Adipose tissue (tissue), 3 donors: ENCODE results near the gene FAM78A. TPM values are rescaled to one million over a fixed set of nuclear protein-coding genes. Genes with fewer than 3 reads are reported as not detected.
"Not testable (repeated sequence)": the region's sequence is repeated elsewhere in the genome, so short reads cannot be mapped to it uniquely, and the experiment has no call there.

ENCODE experiments used
- H3K27ac ChIP-seq: one replicate; pipeline ENCODE4 v1.5.1; 2013; ENCODE audit warnings: low read depth, low read length
- WGBS, 3 donors: extraction: QIAGEN DNeasy Blood & Tissue Kit; methylation state at CpG; one replicate each; pipeline ENCODE4 v1.1.7; 2013; 5-methylcytosine and 5-hydroxymethylcytosine counted together
- polyA plus RNA-seq, 3 donors: library from polyadenylated mRNA; stranded (reverse); fragments of 200-250 nt; gene quantifications; one replicate each; pipeline ENCODE4 v1.2.3, GENCODE V29; 2013
- donor health status: healthy with polysubstance abuse.
- donor health status: Bipolar disorder and iron deficiency.
- donor health status: healthy.

FAM78A gene
- polyA plus RNA-seq, 3 donors: 0.70 to 2.5 (median 1.7) TPM

DNA sequence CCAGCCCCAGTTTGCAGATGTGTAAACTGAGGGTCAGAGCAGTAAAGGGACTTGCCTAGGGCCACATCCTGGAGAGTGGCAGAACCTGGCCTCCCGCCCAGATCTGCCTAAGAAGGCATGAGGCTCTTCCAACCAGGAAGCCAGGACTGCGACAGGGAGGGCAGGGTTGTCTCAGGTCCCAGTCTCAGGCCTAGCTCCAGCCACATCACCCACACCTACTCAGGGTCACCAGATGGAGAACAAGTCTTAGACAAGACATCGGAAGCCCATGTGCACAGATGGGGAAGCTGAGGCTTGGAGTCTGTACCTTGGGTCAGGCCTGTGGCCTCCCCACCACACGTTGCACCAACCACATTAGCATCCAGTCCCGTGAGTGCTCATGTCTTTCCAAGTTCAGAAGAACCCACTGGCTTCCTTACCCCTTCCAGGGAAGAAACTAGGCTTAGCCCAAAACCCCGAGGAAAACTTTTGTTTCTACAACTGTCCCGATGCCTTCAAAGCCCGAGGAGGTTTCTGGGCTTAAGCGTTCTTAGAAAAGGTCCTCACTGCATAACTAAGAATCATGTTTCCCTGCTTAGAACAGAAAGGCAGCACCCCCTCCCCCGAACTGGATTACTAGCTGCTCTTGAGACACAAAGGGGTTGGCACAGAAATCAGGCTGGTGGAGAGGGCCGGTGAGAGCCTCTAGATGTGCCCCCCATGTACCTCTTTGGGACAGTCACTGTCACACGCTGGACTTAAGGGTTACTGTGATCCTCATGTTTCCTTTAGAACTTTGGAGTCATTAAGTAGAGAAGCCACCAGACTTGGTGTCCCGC lies 2.2 kb downstream of the FAM78A start:
- H3K27ac ChIP-seq: no peak overlapping the region
- 35 to 71% (median 41%) methylated on average over 13 of the region's 13 CpGs for WGBS, 3 donors

DNA sequence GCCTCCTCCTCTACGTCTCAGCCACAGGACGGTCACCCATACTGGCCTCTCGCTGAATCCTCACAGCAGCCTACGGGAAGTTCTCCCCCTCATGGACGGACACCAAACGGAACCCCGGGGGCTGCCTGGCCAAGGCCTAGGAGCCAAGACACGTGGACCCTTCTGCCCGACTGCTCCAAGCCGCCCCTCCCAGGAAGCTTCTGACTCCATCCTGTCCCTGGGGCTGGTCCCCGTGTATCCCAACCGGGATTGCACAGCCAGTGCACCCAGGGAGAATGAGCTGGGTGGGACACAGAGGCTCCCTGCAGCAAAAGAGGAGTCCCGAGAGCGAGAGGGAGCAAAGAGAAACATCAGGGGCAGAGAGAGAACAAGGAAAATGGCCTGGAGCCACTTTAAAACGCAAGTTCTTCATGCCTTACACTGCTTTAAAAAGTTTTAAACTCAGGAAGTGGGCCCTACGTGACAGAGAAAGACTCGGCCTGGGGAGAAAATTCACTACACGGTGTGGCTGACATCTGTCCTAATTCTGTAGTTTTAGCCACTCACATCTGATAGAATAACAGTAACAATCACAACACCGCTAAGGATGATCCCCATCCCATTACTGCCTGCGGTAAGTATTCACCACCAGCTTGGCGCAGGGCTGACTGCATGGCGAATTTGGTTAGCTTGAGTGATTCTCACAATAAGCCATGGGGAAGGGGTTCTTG lies 3.0 kb downstream of the FAM78A start:
- H3K27ac ChIP-seq: peak overlapping the region; percentile 45

DNA sequence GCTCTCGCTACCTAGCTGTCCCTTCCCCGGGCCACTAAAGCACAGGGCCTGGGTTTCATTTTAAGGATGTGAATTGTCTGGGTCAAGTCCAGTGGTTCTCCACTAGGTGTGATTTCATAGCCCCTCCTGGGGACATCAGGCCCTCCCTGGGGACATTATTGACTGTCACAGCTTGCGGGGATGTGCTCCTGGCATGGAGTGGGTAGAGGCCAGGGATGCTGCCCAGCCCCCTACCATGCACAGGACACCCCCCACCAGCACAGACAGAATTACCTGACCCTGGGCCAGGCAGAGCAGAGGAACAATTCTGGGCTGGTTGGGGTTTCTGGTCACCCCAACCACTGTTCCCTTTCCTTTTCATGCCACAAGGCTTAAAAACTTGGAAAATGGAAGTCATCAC lies 4.1 kb downstream of the FAM78A start:
- peak overlapping the region; percentile 39 for H3K27ac ChIP-seq
- 76 to 92% (median 80%) methylated on average over 3 of the region's 3 CpGs for WGBS, 3 donors

More for the DNA sequence above, 3.0 kb downstream of the FAM78A start:
- WGBS, 3 donors: 37 to 79% (median 53%) methylated on average over 22 of the region's 22 CpGs

- H3K27ac ChIP-seq: no peak overlapping the region
- WGBS, 3 donors: 50 to 68% (median 59%) methylated on average over 6 of the region's 6 CpGs
These were observed 4.8 kb downstream of the FAM78A start for GRCh38 chr9:131271506-131271931.

DNA sequence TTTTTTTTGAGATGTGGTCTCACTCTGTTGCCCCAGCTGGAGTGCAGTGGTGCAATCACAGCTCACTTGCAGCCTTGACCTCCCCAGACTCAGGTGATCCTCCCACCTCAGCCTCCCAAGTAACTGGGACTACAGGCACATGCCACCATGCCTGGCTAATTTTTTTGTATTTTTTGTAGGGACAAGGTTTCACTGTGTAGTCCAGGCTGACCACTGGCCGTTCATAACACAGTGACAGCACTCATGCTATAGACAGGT lies 5.4 kb downstream of the FAM78A start:
- not testable (repeated sequence) for H3K27ac ChIP-seq
- 76 to 86% (median 79%) methylated on average over 1 of the region's 1 CpG for WGBS, 3 donors

DNA sequence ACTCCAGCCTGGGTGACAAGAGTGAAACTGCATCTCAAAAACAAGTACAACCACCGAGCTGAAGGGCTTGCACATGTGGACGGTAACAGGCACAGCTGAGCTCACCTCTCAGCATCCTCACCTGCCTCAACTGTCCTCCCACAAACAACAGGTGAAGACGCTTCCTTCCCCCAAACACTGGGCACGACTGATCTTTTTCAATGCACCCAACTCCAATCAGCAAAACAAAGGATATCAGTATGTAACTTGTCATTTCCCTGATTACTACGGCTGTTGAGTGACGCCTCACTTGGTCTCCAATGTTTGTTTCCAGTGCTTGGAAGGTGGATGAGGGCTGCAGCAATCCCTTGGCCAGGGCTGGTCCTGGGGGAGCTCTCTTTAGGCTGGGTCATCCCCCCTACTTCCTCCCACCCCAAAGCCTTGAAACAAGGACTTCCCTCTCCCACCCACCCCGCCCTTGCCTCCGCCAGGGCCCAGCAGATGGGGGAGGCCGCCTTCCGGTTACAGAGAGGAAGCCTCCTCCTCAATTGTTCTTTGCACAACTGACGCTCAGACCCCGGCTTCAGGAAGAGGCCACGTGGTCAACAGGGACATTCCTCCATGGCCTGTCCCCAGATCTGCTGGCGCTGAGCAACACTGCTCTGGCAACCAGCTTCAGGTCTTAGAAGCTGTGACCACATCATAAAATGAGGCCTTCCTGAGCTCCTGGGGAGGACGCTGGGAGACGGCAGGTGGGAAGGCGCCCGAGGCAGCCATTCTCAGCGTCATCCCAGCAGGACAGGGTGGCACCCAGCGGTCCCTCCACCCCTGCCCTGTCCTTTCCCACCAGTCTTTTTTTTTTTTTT lies 5.9 kb downstream of the FAM78A start:
- H3K27ac ChIP-seq: no peak overlapping the region
- WGBS, 3 donors: 29 to 68% (median 34%) methylated on average over 20 of the region's 20 CpGs

DNA sequence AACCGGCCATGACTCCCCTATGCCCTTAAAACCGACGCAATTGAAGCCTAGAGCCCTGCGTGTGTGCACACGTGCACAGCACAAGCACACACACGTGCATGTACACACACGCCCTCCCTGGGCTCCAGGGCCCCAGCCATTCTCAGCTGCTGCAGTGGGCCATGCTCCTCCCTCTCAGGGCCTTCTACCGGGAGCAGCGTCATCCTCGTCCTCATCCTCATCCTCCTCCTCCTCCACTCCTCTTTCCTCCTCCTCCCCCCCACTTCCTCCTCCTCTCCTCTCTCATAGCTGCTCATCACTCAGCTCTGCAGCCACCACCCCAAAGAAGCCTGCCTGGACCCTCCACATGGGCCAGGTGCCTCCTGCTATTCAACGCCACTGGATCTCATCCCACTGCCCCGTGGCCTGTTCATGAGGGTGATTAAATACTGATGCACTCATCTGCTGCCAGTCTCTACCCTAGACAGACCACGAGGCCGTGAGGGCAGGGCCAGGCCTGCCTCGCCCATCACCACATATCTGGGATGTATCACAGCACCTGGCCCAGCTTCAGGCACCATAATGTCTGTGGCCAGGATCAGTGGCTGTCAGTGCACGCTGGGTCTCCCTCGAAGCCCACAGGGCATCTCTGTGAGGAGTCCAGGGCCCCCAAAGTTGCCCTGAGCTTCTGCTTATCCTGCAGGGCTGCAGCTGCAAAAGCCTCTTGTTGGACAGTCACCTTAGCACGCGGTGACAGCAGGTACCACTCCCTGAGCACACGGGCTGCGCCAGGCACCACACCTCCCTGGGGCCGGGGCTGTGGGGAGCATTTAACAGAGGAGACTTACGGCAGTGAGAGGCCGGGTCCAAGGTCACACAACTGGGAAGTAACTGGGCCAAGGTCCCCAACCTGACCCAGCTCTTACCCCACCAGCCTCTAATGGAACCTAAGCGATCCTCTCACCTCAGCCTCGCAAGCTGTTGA lies 9.8 kb downstream of the FAM78A start:
- H3K27ac ChIP-seq: no peak overlapping the region
- WGBS, 3 donors: 55 to 74% (median 58%) methylated on average over 26 of the region's 26 CpGs

- no peak overlapping the region for H3K27ac ChIP-seq
- 60 to 77% (median 62%) methylated on average over 11 of the region's 11 CpGs for WGBS, 3 donors
These were observed 12.1 kb downstream of the FAM78A start for GRCh38 chr9:131264231-131264630.

GRCh38 chr9:131263701-131264100 lies 12.6 kb downstream of the FAM78A start:
- WGBS, 3 donors: 67 to 90% (median 80%) methylated on average over 6 of the region's 6 CpGs
- H3K27ac ChIP-seq: no peak overlapping the region

DNA sequence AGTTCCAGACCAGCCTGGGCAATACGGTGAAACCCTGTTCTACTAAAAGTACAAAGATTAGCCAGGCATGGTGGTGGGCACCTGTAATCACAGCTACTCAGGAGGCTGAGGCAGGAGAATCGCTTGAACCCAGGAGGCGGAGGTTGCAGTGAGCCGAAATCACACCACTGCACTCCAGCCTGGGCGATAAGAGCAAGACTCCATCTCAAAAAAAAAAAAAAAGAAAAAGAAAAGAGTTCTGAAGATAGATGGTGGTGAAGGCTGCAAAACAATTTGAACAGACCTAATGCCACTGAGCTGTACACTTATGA lies 13.3 kb downstream of the FAM78A start:
- not testable (repeated sequence) for H3K27ac ChIP-seq
- WGBS, 3 donors: 86 to 94% (median 93%) methylated on average over 5 of the region's 5 CpGs

- H3K27ac ChIP-seq: no peak overlapping the region
- 72 to 89% (median 78%) methylated on average over 13 of the region's 13 CpGs for WGBS, 3 donors
These were observed 13.8 kb downstream of the FAM78A start for GRCh38 chr9:131262327-131263032.

DNA sequence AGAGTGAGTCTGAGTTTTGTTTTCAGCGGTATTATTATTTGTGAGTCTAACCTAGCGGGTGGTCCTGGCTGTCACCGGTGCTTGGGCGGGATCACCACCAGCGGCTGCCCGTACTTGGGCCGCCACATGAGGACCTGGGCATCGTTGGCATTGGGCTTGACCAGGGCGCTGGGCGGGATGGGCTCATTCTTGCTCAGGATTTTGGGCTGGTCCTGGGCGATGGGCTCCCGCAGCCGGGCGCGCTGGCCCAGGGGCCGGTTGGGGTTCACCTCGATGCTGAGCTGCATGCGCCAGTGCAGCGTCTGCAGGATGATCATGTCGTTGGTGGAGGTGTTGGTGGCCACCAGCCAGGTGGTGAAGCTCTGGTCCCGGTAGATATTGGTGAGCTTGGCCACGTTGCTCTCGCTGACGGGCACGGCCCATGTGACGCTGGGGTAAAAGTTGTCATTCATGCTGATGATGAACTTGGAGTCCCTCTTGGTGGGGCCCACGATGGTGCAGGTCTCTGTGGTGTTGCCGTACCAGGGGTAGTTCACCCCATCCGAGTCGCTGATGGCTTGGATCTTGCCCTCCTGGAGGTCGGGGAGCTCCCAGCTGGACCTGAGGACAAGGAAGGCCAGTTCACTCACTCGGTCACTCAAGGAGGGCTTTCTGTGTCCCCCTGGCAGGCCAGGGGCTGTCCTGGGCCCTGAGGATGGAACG lies 15.4 kb downstream of the FAM78A start:
- 90 to 95% (median 92%) methylated on average over 33 of the region's 33 CpGs for WGBS, 3 donors
- no peak overlapping the region for H3K27ac ChIP-seq

GRCh38 chr9:131259916-131260597 lies 16.3 kb downstream of the FAM78A start:
- H3K27ac ChIP-seq: no peak overlapping the region
- WGBS, 3 donors: 85 to 87% (median 86%) methylated on average over 19 to 20 of the region's 20 CpGs

DNA sequence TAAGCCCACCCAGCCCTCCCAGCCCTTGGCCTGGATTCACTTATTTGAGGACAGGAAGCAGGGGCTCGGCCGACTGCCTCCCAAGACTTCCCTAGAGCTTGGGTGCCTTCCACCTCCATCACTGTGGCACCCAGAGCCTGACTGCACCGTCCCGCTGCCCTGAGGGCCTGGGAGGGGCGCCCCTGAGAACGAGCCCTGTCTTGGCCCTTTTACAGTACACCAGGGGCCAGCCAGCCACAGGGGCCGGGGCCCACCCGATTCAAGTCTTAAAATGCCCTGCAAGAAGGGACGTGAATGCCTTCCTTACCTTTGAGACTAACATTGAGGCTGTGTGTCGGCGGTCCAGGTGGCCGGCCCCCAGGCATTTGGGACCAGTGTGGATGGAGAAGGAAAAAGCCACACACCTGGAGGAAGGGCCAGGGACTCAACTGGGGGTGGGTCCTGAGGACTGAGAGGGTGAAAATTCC lies 16.8 kb downstream of the FAM78A start:
- H3K27ac ChIP-seq: no peak overlapping the region
- 87 to 95% (median 94%) methylated on average over 12 of the region's 12 CpGs for WGBS, 3 donors

- H3K27ac ChIP-seq: no peak overlapping the region
- WGBS, 3 donors: 82 to 85% (median 84%) methylated on average over 25 of the region's 25 CpGs
These were observed 17.4 kb downstream of the FAM78A start for GRCh38 chr9:131258698-131259431.

- H3K27ac ChIP-seq: no peak overlapping the region
- WGBS, 3 donors: 54 to 74% (median 62%) methylated on average over 15 of the region's 15 CpGs
These were observed 18.1 kb downstream of the FAM78A start for GRCh38 chr9:131258186-131258585.
